HT-29 (cell line): ENCODE measurements around the gene FPGS. TPM values are rescaled to one million over a fixed set of nuclear protein-coding genes. Genes with fewer than 3 reads are reported as not detected.
A peak's percentile ranks its signal among the peaks of the same experiment; 100 is the strongest.
"Not testable (repeated sequence)": the region's sequence is repeated elsewhere in the genome, so short reads cannot be mapped to it uniquely, and the experiment has no call there.

ENCODE experiments used
- DNase-seq: peaks from one replicate; pipeline ENCODE4 v3.0.0-alpha.2; 2015; ENCODE audit warnings: low spot score
- total RNA-seq: library from RNA; depleted of rRNA; stranded (reverse); fragments of >200 nt; shearing (Covaris generic); gene quantifications from 2 replicates; pipeline ENCODE4 v1.2.3, GENCODE V29; 2014

Gene FPGS
- total RNA-seq, 1 experiment from 2014 or later: 200 TPM

DNA sequence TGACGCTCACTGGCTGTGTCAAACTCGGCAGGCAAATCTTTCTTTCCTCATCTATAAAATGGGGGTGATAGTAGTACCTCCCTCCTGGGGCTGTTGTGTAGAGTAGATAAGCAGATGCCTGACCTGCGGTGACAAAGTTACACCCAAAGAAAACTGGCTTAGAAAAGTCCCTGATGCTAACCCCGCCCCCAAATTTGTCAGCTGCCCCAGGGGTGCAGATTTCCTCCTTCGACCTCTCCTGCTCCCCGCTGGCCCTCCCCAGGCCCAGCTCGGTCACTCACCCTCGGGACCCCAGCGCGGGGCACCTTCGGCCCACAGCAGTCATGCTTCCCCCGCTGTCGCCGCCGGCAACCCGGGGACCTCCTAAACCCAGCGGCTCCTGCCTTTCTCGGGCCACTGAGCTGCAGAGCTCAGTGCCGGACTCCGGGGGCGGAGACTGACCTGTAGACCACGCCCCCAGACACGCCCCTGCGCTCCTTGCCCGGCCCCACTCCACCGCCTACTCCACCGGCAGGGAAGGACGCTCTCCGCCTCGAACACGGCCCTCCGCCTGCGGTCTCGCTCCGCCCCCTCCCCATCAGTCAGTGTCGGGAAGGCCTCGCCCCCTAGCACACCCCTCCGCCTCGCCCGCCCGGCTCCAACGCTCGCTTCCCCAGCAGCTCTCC lies 31.6 kb upstream of the FPGS start:
- DNase-seq: peak; percentile 96

DNA sequence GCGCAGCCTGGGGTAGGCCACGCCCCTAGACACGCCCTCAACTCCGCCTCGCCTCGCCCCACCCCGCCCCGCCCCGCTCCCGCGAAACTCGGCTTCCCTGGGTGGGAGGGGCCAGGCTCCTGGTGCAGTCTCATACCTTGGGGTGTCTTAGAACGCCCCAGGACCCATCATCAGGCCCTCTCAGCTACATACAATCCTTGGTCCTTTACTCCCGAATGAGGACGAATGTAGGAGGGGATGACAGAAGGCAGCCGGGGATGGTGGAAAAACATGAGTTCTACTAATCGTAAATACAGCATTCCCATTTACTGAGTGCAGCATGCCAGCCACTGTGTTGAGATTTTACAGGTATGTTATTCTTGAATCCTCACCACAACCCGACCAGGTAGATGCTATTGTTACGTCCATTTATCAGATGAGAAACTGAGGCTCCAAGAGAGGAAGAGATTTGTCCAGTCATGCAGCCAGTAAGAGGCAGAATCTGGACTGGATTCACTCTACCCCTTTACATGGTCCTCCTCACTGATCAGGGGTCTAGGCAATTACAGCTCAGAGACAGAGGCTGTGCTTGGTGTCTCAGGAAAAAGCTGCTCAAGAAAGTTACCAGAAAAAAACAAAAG lies 31.0 kb upstream of the FPGS start:
- DNase-seq: no peak

DNA sequence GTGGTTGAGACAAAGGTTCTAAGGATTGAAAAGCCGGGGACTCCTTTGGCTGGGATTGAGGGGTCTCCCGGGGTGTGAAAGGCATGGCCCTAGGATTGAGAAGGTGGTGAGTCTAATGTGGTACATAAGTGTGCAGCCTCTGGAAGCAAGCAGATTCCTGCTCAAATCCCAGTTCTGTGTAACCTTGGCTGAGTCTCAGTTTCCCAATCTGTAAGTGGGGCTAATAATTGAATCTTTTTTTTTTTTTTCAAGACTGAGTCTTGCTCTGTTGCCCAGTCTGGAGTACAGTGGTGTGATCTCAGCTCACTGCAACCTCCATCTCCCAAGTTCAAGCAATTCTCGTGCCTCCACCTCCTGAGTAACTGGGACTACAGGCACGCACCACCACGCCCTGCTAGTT lies 30.1 kb upstream of the FPGS start:
- DNase-seq: no peak

DNA sequence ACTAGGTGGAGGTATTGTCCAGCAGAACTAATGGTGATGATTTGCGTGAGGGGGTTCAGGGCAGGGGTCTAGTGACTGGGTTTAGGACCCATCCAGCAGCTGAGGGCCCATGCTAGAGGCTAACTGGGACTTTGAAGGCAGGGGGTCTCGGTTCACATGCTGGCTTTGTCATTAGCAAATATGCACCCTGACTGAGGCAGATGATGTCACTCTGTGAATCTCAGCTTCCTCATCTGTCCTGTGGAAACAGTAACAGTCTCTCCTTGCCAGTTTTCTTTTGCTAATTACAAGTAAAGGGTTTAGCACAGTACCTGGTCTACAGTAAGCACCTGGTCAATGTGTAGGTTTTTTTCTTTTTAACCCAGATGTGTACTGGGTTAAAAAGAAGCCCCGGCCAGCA lies 29.4 kb upstream of the FPGS start:
- no peak for DNase-seq

DNA sequence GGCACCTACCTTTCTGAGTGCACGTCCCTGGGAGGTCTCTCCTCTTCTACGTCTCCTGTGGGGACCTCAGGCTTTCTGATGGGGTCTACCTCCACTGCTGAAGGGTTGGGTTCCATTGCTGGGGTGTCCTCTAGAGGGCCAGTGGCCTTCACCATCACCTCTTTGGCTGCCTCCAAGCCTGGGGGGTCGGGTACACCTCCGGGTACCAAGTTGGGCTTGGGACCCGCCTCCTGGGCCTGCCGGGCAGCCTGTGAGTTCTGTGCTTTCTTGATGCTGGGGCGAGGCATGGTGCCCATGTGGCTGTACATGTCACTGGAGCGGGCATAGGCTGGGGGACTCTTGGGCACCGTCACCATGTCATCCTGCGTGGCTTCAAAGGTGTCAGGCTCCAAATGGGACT lies 28.7 kb upstream of the FPGS start:
- DNase-seq: no peak

DNA sequence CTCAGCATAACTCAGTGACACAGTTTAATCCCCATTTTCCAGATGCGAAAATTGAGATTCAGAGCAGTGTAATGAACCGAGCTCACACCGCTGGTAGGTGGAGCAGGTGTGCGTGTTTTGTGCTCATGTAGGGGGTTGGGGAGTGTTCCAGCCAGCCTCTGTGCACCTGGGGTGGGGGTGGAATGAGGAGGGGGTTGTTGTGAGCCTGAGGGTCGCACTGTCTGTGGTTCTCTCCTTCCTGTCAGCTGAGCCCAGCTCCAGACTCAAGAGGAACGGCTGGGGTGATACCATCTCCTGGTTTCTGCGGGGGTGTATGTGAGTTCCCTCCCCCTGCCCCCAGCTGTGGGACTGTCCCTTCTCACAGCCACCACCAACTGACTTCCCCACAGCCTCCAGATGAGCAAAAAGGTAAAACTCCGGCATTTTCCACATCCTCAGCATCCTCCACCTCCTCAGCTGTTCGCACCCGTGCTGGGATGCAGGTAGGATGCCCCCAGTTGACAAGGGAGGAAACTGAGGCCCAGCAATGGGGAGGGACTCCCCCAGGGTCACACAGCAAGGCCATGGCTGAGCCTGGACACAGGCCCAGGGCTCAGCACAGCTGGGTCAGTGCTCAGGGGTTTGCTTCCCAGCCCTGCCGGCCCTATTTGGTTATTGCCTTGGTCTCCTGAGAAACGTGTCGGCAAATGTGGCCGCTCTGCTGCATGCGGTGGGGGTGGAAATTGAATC lies 26.3 kb upstream of the FPGS start:
- no peak for DNase-seq

DNA sequence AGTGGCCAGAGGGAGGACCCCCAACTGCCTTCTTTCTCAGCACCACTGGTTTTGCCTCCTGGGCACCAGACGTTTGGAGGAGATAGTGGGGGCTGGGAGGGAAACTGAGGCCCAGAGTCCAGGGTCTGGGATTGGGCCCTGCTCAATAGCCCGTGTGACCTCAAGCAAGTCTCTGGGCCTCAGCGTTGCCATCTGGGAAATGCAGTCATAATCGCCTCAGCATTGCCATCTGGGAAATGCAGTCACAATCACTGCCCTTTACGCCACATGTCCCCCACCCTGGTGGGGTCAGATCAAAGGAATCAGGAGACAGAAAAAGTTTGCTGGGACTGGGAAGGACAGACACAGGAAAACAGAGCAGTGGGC lies 25.8 kb upstream of the FPGS start:
- DNase-seq: no peak

DNA sequence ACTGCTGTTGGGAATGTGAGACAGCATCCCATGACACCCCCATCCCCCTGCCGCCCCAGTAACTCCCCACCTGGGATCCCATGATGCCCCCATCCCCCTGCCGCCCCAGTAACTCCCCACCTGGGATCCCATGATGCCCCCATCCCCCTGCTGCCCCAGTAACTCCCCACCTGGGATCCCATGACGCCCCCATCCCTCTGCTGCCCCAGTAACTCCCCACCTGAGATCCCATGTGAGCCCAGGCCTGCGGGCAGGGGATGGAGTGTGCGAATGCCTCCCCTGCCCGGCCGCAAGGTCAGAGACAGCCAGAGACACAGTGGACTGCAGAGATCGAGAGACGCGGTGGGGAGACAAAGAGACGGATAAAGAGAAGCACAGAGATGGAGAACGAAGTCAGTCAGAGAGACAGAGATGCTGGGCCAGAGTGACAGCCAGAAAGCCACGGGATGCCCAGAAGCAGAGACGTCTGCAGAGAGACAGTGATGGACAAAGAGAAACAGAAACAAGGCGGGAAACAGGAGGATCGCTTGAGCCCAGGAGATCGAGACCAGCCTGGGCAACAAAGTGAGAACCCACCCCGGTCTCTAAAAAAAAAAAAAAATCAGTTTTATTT lies 25.2 kb upstream of the FPGS start:
- DNase-seq: no peak

DNA sequence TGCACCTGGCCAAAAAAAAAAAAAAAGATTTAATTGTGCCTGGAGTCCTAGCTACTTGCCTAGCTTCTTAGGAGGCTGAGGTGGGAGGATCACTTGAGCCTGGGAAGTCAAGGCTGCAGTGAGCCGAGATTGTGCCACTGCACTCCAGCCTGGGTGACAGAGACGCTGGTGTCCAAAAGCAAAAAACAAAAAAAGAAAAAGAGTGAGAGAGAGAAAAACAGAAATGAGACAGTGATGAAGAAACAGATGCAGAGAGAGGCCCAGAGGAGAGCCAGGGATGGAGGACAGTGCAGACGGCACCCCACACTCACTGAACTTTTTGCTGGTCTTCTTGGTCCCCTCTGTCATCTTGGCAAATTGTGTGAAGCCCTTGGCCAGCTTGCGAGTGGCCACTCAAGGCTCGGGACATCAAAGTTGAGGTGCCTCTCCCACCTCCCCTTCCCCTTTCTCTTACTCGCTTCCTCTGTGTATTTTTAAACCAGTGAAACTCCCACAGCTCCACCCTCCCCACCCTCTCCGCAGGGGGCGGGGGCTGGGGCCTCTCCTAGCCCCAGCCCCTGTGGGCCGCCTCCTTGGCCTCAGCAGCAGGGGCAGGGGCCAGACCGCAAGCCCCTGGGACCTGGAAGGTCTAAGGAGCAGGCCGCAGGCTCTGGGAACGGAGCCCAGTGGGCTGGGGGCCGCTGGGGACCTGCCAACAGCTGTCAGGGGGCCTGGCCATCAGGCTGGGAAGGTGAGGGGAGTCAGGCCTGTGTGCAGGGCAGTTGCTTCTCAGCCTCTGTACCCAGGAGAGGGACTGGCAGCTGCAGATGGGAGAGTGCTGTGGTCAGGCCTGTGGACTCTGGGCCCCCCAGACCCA lies 24.2 kb upstream of the FPGS start, which contains the start of gene SH2D3C:
Gene SH2D3C (minus strand): TSS at position 387 of the 856 bp plus-strand sequence. CDS start 39 bp downstream, at position 348.
- no peak for DNase-seq

DNA sequence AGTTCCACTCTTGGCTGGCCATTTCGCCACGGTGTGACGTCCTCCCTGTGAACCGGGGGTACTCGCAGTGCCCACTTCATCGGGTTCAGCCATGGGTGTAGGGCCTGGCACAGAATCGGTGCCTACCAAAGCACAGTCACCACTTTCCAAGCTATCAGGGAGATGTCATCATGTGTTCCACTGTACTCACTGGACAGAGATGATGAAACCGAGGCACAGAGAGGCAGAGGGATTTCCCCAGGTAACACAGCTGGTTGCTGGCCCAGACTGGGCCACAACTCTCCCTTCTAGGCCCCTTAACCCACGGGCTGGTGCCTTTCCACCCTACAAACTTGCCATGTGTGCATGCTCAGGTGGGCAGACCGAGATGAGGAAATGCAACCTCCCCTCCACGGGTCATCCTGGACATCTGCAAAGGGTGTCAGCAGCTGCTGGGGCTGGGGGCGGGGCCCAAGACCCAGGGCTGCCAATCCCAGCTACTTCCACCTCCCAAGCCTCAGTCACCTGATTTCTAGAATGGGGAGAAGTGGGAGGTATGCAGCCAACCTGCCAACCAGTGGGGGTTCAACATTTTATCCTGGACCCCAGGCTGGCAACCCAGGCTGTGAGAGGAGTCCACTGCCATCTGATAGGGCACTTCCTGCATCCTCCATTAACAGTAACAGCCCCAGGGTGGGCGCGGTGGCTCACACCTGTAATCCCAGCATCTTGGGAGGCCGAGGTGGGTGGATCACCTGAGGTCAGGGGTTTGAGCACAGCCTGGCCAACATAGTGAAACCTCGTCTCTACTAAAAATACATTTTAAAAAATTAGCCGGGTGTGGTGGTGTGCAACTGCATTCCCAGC lies 23.3 kb upstream of the FPGS start:
- no peak for DNase-seq

DNA sequence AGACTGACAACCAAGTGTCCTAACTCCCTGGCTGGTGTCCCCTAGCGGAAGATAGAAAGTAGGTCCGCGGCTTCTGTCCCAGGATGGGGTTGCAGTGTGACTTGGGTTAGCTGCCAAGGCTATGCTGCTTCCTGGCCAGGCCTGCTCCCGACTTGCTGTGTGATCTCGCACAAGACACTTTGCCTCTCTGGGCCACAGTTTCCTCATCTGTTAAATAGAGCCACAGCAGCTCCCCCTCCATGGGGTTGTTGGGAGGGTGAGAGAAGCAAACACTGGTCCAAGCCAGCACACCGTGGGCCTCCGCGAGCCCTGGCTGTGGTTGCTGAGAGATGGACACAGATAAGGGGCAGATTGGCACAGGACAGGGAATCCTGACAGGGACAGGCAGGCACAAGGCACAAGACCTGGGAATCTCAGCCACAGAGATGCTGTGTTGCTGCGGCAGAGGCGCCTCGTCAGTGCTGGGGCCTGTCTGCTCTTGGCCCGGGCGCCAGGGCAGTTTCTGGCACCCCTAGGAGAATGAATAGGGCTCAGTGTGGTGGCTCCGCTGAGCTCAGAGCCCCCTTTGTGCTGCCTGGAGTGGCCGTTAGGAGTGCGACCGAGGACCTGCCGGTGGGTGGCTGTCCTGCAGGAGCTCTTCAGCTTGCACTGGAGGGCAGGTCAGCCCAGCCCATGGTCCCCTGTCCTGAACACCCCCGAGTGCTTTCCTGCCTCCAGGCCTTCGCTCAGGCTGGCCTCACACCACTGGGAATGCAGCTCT lies 22.4 kb upstream of the FPGS start:
- no peak for DNase-seq

DNA sequence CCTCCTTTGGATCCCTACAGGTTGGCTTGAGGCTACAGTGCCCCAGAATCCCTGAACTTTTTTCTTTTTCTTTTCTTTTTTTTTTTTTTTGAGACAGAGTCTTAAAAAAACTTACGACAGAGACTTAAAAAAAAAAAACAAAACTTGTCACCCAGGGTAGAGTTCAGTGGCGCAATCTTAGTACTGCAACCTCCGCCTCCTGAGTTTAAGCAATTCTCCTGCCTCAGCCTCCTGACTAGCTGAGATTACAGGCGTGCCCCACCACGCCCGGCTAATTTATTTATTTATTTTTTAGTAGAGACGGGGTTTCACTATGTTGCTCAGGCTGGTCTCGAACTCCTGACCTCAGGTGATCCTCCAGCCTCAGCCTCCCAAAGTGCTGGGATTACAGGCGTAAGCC lies 21.8 kb upstream of the FPGS start:
- DNase-seq: not testable (repeated sequence)

DNA sequence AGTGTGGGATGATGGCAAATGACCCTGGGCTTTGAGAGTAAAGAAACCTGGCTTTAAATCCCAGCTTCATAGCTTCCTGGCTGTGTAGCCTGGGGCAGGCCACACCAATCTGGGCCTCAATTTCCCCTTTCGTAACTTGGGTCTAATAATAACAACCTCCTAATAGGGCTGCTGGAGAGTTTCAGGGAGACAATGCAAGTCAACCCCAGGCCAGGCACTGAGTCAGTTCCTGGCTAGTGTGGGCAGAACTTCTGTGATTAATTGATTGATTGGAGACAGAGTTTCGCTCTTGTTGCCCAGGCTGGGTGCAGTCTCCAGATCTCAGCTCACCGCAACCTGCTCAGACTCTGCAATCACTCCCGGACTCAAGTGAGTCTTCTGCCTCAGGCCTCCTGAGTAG lies 20.9 kb upstream of the FPGS start:
- no peak for DNase-seq

DNA sequence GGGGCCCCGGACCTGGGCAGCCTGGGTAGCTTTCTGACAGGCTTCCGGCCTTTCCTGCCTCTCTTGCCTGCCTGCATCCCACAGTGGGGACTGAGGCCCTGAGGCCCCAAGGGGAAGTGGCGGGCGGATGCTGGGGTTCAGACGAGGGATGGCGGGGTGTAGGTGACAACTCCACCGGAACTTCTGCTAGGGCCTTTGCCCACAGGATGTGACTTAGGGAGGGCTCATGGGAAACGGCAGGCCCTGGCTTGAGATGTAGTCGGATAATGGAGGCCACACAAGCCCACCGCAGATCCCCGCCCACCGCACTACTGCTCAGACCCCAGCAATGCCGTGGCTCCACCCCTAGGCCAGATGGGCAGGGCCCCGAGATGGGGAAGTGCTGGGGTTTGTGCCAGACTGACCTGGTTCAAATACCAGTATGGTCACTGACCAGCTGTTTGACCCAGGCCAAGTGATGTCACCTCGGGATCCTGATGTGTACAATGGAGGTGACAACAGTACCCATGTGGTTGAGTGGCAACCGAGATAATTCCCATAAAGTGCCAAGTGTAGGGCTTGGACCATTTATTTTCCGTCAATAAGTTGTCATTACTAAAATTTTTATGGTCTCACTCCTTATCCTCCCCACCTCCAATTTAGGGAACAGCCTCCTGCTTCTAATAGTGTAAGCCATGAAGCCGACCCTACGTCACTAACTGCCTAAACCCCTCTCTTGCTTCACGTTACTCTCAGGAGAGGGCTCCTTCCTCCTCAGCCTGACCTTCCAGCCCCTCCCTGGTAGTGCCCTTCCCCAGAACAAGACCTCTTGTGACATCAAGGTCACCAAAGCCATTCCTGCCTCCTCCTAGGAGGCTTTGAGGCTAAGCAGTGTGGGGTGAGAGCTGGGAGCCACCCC lies 19.3 kb upstream of the FPGS start:
- no peak for DNase-seq

DNA sequence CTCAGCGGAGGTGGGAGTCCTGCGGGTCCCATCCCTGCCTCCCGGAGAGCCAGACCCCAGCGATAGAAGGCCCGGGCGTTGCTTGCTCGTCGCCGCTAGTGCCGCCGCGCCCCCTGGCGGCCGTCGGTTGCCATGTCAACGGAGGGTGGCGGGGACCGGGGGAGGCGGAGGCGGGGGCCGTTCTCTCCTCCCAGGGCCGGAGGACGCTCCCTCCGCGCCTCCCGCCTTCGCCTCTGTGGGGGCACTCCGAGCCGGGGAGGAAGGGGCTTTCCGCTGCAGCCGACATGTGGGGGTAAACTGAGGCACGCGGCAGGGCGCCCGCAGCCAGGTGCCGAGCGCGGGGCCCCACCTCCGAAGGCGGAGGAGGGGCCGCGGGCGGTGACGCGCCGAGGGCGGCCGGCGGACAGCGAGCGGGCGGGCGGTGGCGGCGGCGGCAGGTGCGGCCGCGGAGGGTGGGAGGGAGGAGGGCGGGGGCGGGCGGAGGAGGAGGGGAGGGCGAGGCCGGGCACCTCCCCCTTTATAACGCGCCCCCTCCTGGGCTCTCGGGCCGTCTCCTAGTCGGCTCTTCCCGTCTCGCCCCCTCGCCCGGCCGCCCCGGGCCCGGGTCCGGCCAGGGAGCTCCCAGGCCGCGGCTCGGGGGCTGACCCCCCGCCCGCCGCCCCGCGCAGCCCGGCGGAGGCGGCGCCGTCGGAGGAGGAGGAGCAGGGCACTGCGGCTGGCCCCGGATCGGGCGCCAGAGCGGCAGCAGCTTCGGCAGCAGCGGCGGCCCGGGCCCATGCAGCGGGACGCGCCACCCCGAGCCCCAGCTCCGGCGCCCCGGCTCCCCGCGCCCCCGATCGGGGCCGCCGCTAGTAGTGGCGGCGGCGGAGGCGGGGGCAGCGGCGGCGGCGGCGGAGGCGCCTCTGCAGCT lies 17.4 kb upstream of the FPGS start:
- peak; percentile 78 for DNase-seq

DNA sequence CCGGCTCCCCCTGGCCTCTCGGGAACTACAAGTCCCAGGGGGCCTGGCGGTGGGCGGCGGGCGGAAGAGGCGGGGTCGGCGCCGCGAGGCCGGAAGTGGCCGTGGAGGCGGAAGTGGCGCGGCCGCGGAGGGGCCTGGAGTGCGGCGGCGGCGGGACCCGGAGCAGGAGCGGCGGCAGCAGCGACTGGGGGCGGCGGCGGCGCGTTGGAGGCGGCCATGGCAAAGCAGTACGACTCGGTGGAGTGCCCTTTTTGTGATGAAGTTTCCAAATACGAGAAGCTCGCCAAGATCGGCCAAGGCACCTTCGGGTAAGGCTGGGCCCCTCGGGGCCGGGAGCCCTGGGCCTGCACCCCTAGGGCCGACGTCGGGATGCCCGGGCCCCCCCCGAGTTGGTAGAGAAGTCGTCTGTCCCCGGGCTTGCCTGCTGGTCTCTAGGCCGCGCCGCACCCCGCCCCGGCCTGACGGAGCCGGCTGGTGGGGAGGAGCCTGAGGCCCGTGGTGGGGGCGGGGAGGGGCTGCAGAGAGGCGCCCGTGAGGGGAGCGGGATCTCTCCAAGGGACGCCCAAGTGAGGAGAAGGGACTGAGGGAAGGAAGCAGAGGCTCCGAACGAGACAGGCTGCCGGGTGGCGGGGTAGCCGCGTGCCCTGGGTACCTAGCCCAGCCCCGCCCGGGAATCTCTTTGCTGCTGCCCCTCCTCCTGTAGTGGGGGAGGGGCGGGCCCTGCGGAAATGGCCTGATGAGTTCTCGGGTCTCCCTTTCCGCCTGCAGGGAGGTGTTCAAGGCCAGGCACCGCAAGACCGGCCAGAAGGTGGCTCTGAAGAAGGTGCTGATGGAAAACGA lies 16.5 kb upstream of the FPGS start, which contains the start of gene CDK9:
Gene CDK9 (plus strand): TSS at position 102 of the 840 bp plus-strand sequence. CDS start 115 bp downstream, at position 217.
- peak; percentile 79 for DNase-seq

DNA sequence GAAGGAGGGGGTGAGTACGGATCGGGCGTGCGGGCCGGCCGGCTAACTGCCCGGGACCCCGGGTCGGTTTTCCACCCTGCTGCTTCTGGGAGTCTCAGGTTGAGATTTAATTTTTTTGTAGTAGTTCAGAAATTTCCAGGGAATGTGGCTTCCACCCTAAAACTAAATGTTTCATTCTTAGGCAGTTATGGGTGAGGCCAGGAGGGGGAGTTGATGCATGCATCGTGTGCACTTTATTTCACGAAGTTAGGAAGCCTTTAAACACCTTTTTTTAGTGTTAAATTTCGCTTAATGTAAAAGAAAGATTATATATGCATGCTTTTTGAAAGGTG lies 15.9 kb upstream of the FPGS start:
- DNase-seq: peak; percentile 37
